A204.1 (cell line): ENCODE data around the gene AAGAB.

Source experiments
- FAIRE-seq: peaks from 2 replicates; lab custom pipeline; 2012; peaks lifted over from hg19 to GRCh38; lab: Jason Lieb, UNC

Gene AAGAB

GRCh38 chr15:67187351-67187854 is 67.1 kb downstream of the AAGAB start:
- no peak for FAIRE-seq

- no peak for FAIRE-seq
These were observed 67.8 kb downstream of the AAGAB start for GRCh38 chr15:67186688-67187087.

GRCh38 chr15:67186226-67186649 is 68.2 kb downstream of the AAGAB start:
- FAIRE-seq = no peak

GRCh38 chr15:67185621-67186225 is 68.7 kb downstream of the AAGAB start:
- FAIRE-seq = no peak

- no peak for FAIRE-seq
These were observed 69.4 kb downstream of the AAGAB start for GRCh38 chr15:67185051-67185450.

GRCh38 chr15:67184208-67184925 is 70.1 kb downstream of the AAGAB start:
- FAIRE-seq = no peak

- no peak for FAIRE-seq
These were observed 70.9 kb downstream of the AAGAB start for GRCh38 chr15:67183443-67184169.

- FAIRE-seq = no peak
These were observed 73.2 kb downstream of the AAGAB start for GRCh38 chr15:67181221-67181639.

- no peak for FAIRE-seq
These were observed 73.8 kb downstream of the AAGAB start for GRCh38 chr15:67180514-67181191.

- FAIRE-seq = no peak
These were observed 74.4 kb downstream of the AAGAB start for GRCh38 chr15:67180035-67180434.

GRCh38 chr15:67179411-67179995 is 75.0 kb downstream of the AAGAB start:
- no peak for FAIRE-seq

GRCh38 chr15:67178569-67179210 is 75.8 kb downstream of the AAGAB start:
- FAIRE-seq = no peak

GRCh38 chr15:67177752-67178151 is 76.7 kb downstream of the AAGAB start:
- no peak for FAIRE-seq

GRCh38 chr15:67176195-67176971 is 78.1 kb downstream of the AAGAB start:
- FAIRE-seq = no peak

- FAIRE-seq = no peak
These were observed 78.8 kb downstream of the AAGAB start for GRCh38 chr15:67175643-67176071.

GRCh38 chr15:67174864-67175573 is 79.4 kb downstream of the AAGAB start:
- FAIRE-seq = no peak

- no peak for FAIRE-seq
These were observed 80.0 kb downstream of the AAGAB start for GRCh38 chr15:67174446-67174845.

- no peak for FAIRE-seq
These were observed 80.7 kb downstream of the AAGAB start for GRCh38 chr15:67173786-67174185.

- FAIRE-seq = no peak
These were observed 81.5 kb downstream of the AAGAB start for GRCh38 chr15:67173005-67173404.

- no peak for FAIRE-seq
These were observed 82.3 kb downstream of the AAGAB start for GRCh38 chr15:67172172-67172571.
